ENCODE data around the gene KCTD7. TPM values are rescaled to one million over a fixed set of nuclear protein-coding genes. Genes with fewer than 3 reads are reported as not detected.
A peak's percentile ranks its signal among the peaks of the same experiment; 100 is the strongest.
"Not testable (repeated sequence)": the region's sequence is repeated elsewhere in the genome, so short reads cannot be mapped to it uniquely, and the experiment has no call there.

Gene KCTD7
- total RNA-seq, 1 experiment from 2014 or later, result 3.0 TPM

DNA sequence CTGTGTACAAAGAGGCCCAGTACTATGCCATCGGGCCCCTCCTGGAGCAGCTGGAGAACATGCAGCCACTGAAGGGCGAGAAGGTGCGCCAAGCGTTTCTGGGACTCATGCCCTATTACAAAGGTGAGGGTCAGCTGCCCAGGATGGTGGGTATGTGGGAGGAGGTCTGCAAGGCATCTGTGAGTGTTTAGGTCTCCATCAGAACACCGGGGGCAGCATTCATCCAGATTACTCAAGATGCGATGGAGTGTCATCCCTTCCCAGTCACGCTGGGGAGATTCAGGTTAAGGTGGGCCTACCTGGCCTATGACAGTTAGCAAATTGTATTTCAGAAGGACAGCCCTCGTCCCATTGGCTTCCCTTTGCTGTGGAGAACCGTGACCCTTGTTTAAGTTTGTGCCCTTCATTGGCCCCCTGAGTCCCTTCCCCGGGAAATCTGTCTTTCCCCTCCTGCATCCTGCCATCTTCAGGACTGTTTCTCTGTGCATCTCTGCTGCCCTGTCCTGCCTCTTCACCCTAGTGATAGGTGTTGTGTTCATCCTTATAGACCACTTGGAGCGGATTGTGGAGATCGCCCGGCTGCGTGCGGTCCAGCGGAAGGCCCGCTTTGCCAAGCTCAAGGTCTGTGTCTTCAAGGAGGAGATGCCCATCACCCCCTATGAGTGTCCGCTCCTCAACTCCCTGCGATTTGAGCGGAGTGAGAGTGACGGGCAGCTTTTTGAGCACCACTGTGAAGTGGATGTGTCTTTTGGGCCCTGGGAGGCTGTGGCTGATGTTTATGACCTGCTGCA is 9.8 kb downstream of the KCTD7 start:
- no peaks in the 10 kb centered on the region for H3K36me3 ChIP-seq
- H3K27me3 ChIP-seq, result no peaks in the 10 kb centered on the region

DNA sequence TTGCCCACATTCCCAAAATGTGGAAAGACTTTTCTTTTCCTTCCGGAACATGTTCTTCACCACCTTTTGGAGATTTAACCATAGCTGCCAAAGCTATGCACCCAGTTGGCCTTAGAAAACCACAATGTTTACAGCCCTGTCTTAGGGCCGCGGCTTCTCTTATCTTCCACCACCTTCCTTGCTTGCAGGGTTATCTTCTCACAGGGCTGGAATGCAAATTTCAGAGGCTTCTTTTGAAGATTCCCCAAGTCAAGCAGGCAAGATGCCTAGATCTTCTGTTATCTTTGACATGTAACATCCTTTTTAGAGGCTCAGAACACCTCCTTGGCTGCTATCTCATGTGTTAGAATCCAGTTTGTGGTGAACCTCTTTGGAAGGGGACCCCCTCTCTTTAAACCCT is 11.1 kb downstream of the KCTD7 start:
- H3K36me3 ChIP-seq, result no peaks in the 10 kb centered on the region
- no peak for DNase-seq
- H3K27me3 ChIP-seq, result no peaks in the 10 kb centered on the region
- no peaks in the 10 kb centered on the region for H3K9me3 ChIP-seq
- H3K4me3 ChIP-seq, result no peak overlapping the region

More for the DNA sequence above, 9.8 kb downstream of the KCTD7 start:
- Histone ChIP-seq H3K9me3 (no peaks in the 10 kb centered on the region), H3K4me3 (no peak overlapping the region)
- DNase-seq, result no peak

DNA sequence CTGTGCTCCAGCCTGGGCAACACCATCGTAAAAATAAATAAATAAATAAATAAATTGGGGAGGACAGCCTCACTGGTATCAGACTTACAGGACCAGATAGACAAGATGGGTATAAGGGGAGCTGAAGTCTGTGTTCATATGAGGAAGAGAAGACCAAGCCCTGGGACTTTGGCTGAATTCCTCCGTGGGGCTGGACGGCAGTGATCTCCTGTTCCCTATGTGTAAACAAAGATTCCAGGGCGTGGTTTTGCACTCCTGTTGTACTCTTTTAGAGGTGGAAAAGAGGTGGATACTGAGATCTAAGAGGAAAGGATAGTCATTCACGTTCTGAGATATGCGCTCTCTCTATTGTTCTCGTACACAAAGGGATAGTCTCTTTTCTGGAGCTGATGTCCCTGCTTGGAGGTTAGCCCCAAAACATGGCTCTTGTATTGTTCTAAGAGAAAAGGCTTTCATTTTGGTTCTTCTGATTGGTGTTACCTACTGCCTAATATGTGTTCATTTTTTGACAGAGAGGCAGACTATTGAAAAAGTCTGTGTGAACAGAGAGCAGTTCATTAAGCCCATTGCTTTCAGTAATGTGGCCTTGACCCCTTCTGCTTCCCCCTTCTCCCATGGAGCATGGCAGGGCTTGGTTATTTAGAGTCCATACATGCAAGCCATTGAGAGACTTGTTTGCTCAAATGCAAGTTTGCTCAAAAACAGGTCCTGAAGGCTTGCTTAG is 12.3 kb downstream of the KCTD7 start:
- Histone ChIP-seq H3K9me3 (no peaks in the 10 kb centered on the region), H3K36me3 (no peaks in the 10 kb centered on the region), H3K27me3 (no peaks in the 10 kb centered on the region), H3K4me3 (no peak overlapping the region)
- DNase-seq, result no peak

DNA sequence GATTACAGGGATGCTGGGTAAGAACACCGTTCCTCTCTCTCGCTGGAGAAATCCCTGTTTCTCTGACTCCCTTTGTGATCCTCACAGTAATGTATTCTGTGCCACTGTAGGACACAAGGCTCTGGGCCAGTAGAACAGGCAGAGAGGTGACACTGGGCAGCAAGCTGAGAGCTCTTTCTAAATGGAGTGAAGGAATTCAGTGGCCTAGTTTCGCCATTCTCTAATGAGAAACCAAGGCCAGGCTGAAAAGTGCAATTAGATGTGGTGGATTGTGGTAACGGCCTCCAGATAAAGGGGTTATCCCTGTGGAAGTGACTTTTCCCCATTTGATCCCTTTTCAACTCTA is 12.8 kb downstream of the KCTD7 start:
- Histone ChIP-seq H3K4me3 (no peak overlapping the region), H3K9me3 (no peaks in the 10 kb centered on the region), H3K36me3 (no peaks in the 10 kb centered on the region), H3K27me3 (no peaks in the 10 kb centered on the region)
- no peak for DNase-seq

DNA sequence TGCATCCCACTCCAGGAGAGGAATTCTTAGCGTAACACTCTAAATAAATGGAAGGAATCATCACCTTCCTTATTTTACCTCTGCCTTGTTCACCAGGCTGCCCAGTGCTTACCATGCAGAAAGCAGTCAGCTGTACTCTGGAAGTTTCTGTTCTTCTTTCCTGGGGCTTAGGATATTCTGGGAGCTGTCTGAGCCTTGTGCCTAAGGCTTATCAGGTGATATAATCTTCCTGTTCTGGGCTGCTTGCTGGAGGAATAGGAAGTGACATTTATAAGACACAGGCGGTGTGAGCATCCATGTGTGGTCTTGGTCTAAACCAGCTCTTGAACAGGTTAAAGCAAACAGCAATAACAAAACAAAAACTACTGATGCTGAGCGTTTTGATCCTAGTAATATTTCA is 13.5 kb downstream of the KCTD7 start:
- Histone ChIP-seq H3K36me3 (no peaks in the 10 kb centered on the region), H3K4me3 (no peak overlapping the region), H3K27me3 (no peaks in the 10 kb centered on the region), H3K9me3 (no peaks in the 10 kb centered on the region)
- DNase-seq, result no peak

DNA sequence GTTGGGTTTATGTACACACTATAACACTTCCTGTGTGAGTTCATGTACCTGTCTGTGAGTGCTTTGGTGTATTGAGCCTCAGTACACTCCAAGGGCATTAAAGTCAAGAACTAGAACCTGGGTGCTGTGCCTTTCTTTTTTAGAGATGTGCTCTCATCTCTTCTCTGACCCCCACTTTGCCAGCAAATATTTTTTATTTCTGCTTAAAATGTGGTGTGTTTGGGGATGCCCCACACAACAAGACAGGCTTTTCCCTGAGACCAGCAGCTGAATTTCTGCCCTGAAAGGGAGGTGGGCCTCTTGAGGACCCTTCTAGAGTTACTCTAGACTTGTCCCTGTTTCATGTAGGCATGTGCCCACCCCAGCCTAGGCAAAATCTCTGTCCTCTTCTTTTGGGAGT is 14.3 kb downstream of the KCTD7 start:
- H3K4me3 ChIP-seq, result no peak overlapping the region
- H3K27me3 ChIP-seq, result no peaks in the 10 kb centered on the region
- H3K9me3 ChIP-seq, result no peaks in the 10 kb centered on the region
- no peaks in the 10 kb centered on the region for H3K36me3 ChIP-seq
- DNase-seq, result no peak

DNA sequence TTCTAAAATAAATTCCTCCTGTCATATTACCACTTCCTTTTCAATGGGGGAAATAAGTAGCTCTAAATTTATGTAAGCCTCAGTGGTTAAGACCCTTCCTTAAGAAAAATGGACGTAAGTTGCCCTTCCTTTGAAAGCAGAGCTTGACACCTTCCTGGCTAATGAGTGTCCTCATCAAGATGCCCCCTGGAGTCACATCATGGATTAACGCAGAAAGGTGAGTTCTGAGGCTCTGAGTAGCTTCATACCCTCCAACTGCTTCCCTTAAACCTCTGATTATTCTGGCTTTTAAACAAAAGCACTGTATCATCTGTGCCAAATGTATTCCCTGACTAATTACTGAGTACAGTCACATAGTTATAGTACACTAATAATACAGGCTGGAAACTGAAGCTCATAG is 14.7 kb downstream of the KCTD7 start:
- no peaks in the 10 kb centered on the region for H3K36me3 ChIP-seq
- H3K27me3 ChIP-seq, result no peaks in the 10 kb centered on the region
- no peaks in the 10 kb centered on the region for H3K9me3 ChIP-seq
- no peak for DNase-seq
- no peak overlapping the region for H3K4me3 ChIP-seq

DNA sequence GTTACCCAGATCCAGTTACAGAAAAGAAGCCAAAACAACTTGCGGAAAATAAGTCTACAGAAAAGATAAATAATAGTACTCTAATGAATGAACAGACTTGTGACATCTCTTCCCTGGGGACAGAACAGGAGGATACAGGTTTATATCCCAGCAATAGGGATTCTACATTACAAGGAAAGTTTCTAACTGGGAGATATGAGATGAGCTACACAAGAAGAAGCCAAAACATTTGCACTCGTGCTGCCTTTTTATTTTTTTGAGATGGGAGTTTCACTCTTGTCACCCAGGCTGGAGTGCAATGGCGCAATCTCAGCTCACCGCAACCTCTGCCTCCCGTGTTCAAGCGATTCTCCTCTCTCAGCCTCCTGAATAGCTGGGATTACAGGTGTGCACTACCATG is 22.3 kb downstream of the KCTD7 start:
- not testable (repeated sequence) for H3K27me3 ChIP-seq, H3K9me3 ChIP-seq, H3K4me3 ChIP-seq, DNase-seq, H3K36me3 ChIP-seq

DNA sequence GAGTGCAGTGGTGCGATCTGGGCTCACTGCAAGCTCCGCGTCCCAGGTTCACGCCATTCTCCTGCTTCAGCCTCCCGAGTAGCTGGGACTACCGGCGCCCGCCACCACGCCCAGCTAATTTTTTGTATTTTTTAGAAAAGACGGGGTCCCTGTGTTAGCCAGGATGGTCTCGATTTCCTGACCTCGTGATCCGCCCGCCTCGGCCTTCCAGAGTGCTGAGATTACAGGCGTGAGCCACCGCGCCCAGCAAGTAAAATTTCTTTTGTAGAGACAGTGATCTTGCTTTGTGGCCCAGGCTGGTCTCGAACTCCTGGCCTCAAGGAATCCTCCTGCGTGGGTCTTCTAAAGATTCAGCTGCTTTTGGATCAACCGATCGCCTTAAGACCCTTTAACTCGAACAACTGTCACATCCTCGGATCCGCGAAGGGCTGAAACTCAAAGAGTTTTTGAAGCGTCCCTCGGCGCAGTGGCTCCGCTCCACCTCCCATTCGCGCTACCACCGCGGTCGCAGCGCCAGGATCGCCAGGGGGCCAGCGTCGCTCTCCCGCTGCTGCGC is 25.1 kb downstream of the KCTD7 start:
- peak; percentile 7 for DNase-seq
- peak overlapping the region; percentile 66 for H3K4me3 ChIP-seq
- not testable (repeated sequence) for H3K27me3 ChIP-seq, H3K36me3 ChIP-seq, H3K9me3 ChIP-seq

DNA sequence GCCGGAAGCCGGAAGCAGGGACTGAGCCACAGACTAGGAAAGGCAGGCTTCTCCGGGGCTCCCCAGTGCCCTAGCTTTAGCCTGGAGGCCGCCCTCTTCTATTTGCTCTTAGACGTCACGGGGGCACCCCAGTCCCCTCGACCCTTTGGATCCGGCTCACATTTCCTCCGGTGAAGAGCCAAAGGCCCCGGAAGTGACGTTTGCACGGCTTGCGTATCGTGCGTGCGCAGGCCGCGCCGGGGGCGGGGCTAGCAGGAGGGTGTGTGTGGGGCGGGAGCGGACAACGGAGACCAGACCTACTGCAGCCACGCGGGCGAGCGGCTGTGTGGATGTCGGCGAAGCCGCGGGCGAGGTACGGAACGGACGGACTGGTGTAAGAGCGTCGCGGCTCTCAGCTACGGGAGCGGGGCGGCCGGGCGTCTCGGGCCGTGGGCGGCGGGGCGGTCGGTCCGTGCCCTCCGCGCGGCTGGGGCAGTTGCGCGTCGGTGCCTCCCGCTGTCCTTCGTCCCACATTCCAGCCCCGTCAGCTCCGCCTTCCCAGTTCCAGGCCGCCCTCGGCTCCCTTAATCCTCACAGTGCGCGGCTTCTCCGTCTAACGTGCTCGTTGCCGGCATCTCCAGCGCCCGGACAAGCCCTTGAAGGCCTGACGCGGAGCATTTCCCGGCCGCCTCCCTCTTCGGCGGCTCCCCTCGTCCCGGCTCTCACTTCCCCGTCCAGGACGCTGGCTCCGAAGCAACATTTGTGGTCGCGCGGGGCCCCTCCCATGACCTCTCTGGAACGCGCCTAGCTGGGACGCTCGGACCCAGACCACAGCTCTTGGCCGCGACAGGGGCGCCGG is 25.8 kb downstream of the KCTD7 start:
- peak; percentile 94 for DNase-seq
- 0 out of 2 replicates have a peak, but pooled peaks cover 2% of the 10 kb centered on the region for H3K36me3 ChIP-seq
- H3K4me3 ChIP-seq, result peak overlapping the region; percentile 66
- H3K27me3 ChIP-seq, result no peaks in the 10 kb centered on the region
- no peaks in the 10 kb centered on the region for H3K9me3 ChIP-seq

DNA sequence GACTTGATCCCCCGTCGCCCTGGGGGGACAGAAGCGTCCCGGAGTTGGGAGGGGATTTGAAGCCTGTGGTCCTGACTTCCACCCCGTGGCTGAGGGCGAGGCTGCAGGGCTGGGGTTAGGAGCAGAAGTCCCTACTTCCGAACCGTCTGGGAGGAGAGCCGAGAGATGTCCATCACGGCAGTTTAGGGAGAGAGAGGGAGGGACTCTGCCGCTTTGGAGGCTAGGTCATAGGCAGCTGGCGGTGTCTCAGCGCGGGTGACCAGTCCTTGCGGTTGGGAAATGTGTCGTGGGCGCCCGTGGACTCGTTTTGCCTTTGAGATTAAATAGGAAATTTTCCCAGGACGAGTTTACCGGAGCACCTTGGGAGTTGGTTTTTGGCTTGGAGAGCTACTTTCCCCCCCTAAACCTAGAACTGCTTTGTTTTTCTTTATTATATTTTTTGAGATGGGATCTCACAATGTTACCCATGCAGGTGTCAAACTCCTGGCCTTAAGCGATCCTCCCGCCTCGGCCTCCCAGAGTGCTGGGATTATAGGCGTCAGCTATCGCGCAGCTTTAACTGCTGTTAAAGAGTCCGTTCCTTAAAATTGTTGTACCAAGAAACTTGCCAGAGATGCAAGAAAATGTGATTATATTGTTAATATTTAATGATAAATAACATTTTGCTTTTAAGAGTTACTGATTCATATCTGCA is 26.6 kb downstream of the KCTD7 start:
- H3K4me3 ChIP-seq, result peak overlapping the region; percentile 66
- not testable (repeated sequence) for H3K9me3 ChIP-seq, H3K27me3 ChIP-seq, H3K36me3 ChIP-seq
- DNase-seq, result peak; percentile 43

DNA sequence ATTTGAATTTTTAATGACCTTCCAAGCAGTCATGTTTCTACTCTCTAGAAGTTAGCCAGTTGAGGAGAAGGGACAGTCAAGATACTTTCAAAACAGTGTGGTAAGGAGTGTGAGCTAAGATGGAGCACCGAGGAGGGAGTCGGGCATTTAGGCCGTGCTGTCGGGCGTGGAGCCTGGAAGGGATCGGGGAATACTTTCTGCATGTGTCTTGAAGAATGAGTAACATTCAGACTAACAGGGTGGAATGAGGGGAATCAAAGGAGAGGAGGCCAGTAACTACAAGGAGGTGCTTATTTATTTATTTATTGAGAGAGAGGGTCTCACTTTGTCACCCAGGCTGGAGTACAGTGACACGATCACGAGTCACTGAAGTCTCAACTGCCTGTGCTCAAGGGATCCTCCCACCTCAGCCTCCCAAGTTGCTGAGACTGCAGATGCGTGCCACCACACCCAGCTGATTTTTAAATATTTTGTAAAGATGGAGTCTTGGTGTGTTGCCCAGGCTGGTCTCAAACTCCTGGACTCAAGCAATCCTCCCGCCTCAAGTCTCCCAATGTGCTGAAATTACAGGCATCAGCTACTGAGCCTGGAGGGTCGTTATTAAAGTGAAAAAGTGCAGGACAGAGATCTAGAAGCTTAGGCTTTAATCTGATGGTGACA is 27.3 kb downstream of the KCTD7 start:
- H3K27me3 ChIP-seq, H3K36me3 ChIP-seq, H3K9me3 ChIP-seq: not testable (repeated sequence)
- H3K4me3 ChIP-seq, result peak overlapping the region; percentile 66
- DNase-seq, result peak; percentile 39

DNA sequence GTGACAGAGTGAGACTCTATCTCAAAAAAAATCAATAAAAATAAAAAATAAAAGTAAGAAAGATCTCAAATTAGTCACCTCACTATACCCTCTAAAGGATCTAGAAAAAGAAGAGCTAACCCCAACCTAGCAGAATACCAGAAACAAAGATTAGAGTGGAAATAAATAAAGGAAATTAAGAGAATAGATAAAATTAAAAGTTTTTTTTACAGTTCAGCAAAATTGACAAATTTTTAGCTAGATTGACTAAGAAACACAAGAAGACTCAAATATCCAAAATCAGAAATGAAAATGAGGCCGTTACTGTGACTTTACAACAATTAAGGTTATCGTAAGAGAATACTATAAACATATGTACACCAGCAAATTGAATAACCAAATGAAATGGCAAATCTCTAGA is 29.1 kb downstream of the KCTD7 start:
- H3K9me3 ChIP-seq, result no peaks in the 10 kb centered on the region
- DNase-seq, result no peak
- no peaks in the 10 kb centered on the region for H3K27me3 ChIP-seq
- no peak overlapping the region for H3K4me3 ChIP-seq
- 0 out of 2 replicates have a peak, but pooled peaks cover 2% of the 10 kb centered on the region for H3K36me3 ChIP-seq

DNA sequence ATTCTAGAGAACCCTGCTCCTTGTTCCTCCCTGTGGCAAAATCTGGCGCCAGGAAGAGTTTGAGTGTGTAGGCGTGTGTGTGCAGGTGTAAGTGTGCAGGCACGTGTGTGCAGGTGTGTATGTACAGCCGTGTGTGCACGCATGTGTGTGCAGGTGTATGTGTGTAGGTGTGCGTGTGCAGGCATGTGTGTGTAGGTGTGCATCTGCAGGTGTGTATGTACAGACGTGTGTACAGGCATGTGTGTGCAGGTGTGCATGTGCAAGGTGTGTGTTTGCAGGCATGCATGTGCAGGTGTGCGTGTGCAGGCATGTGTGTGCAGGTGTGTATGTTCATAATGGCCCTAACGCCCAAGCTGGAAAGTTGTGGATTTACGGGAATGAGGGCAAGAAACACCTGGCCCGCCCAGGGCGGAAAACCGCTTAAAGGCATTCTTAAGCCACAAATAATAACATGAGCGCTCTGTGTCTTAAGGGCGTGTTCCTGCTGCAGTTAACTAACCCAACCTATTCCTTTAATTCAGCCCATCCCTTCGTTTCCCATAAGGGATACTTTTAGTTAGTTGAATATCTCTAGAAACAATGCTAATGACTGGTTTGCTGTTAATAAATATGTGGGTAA is 34.1 kb downstream of the KCTD7 start:
- Histone ChIP-seq H3K36me3 (no peaks in the 10 kb centered on the region), H3K4me3 (no peak overlapping the region), H3K9me3 (no peaks in the 10 kb centered on the region), H3K27me3 (no peaks in the 10 kb centered on the region)
- DNase-seq, result no peak

DNA sequence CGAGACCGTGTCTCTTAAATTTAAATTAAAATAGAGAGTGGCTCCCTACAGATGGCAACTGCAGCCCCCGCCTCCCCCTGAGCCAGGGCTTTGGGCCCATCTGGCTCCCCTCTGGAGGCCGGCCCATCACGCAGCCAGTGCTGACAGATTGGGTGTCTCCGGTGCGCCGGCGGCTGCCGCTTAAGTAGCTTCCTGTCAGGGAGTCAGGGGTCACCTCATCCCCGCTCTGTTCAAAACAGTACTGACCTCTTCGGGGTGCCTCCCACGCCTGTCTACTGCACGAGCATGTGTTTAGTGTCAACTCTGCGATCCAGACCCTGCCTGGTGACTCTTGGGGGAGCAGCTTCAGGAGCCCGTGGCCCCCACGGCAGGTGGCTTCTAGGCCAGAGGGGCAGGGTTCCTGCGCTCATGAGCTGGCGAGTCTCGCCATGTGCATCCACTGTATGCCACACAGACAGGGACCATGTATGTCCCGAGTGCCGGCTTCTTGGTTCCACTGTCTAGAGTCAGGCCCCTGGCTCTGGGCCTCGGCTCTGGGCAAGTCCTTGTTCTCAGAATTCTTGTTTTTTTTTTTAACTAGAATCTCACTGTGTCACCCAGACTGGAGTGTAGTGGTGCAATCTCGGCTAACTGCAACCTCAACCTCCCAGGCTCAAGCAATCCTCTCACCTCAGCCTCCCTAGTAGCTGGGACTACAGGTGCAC is 36.1 kb downstream of the KCTD7 start:
- Histone ChIP-seq H3K4me3 (no peak overlapping the region), H3K27me3 (no peaks in the 10 kb centered on the region), H3K9me3 (no peaks in the 10 kb centered on the region), H3K36me3 (no peaks in the 10 kb centered on the region)
- no peak for DNase-seq
